HG03280 (cell line): ENCODE measurements around the gene PITX2.
"Not testable (repeated sequence)": the region's sequence is repeated elsewhere in the genome, so short reads cannot be mapped to it uniquely, and the experiment has no call there.

Experiments used
- ATAC-seq: cut with Tn5 transposase; IDR thresholded peaks from one replicate; pipeline ENCODE4 v1.9.1; 2021; ENCODE audit warnings: mild to moderate bottlenecking, moderate library complexity; ENCODE audit not compliant: unreplicated experiment

The PITX2 gene

GRCh38 chr4:110612631-110613269 lies 10.1 kb downstream of the PITX2 start:
- no peak for ATAC-seq

GRCh38 chr4:110611968-110612447 lies 10.9 kb downstream of the PITX2 start:
- no peak for ATAC-seq

- ATAC-seq, result no peak
Observed at GRCh38 chr4:110610940-110611831, 11.7 kb downstream of the PITX2 start.

- ATAC-seq, result no peak
Observed at GRCh38 chr4:110610620-110610939, 12.3 kb downstream of the PITX2 start.

GRCh38 chr4:110609044-110609750 lies 13.7 kb downstream of the PITX2 start:
- ATAC-seq, result no peak

DNA sequence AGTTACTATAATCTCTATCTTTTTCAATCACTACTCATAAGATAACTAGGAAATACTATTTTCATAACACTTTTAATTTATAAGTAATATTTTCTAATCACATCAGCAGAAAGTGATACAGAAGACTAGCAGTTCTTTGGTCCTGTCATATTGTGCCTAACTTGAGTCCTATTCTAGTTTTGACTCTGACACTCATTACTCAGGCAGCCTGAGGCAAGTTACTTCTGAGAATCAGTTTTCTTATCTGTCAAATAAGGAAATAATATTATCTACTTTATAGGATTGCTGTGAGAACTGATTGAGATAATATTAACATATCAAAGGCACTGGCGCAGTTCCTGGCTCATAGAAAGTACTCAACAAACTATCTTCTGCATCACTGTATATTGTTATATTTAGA lies 17.8 kb downstream of the PITX2 start:
- ATAC-seq, result no peak

GRCh38 chr4:110602061-110602460 lies 20.8 kb downstream of the PITX2 start:
- no peak for ATAC-seq

DNA sequence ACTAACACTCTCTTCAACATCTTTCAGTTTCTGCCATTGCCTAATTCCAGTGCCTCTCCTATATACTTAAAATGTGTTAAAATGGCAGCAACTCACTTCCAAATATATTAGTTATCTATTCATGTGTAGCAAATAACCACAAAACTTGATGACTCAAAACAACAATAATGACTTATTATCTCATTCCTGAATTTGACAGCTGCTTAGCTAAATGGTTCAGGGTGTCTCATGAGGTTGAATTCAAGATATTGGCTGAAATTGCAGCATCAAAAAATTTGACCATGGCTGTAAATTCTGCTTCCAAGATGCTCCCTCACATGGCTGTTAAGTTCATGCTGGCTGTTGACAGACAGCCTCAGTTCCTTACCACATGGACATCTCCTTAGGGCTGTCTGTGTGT lies 25.3 kb downstream of the PITX2 start:
- no peak for ATAC-seq

DNA sequence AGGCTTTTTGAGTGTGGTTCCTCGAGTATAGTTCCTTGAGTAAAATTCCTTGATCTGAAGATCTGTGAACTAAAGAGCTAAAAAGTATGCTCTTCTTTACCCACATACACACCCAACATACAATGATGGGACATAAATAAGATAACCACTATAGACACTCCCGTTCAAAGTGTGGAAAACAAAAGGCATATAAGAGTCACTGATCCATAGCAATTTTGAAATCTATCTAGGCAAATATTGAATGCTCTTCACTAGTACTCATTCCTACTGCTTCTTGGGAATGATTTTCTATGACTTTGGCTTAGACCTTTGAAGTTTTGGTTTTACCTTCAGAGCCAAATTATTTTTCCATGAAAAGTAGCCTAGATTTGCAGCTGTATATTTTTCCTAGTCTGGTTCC lies 26.4 kb downstream of the PITX2 start:
- no peak for ATAC-seq

DNA sequence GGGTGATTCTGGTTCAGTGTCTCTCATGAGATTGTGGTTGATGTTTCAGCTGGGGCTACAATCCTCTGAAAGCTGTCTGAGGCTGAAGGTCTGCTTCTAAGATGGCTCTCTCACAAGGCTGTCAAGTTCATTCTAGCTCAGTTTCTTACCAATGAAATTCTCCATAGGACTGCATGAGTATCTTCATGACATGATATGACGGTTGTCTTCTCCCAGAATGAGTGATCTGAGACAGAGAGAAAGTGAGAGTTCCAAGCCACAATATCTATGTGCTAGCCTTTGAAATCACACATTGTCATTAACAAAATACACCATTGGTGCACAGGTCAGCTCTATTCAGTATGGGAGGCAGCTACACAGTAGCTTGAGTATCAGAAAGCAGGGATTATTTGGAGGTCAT lies 27.3 kb downstream of the PITX2 start:
- ATAC-seq, result no peak

- no peak for ATAC-seq
Observed at GRCh38 chr4:110589297-110589696, 33.6 kb downstream of the PITX2 start.

GRCh38 chr4:110587666-110588285 lies 35.1 kb downstream of the PITX2 start:
- no peak for ATAC-seq

GRCh38 chr4:110586131-110586850 lies 36.6 kb downstream of the PITX2 start:
- no peak for ATAC-seq

DNA sequence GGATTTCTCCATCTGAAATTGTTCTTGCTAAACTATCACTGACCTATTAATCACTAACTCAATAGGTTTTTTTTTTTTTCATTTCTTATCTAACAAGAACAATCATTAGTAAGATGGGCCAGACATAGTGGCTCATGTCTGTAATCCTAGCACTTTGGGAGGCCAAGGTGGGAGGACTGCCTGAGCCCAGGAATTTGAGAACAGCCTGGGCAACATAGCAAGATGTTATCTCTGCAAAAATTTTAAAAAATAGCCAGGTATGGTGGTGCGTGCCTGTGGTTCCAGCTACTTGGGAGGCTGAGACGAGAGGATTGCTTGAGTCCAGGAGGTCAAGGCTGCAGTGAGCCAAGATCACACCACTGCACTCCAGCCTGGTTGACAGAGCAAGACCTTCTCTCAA lies 46.2 kb downstream of the PITX2 start:
- not testable (repeated sequence) for ATAC-seq
